Bone marrow (tissue), 2 donors: ENCODE data around the gene UBA3.

Source experiments
- DNase-seq, 2 donors: peaks; one replicate each; lab custom pipeline; 2025; lab: John Stamatoyannopoulos, UW

Gene UBA3

DNA sequence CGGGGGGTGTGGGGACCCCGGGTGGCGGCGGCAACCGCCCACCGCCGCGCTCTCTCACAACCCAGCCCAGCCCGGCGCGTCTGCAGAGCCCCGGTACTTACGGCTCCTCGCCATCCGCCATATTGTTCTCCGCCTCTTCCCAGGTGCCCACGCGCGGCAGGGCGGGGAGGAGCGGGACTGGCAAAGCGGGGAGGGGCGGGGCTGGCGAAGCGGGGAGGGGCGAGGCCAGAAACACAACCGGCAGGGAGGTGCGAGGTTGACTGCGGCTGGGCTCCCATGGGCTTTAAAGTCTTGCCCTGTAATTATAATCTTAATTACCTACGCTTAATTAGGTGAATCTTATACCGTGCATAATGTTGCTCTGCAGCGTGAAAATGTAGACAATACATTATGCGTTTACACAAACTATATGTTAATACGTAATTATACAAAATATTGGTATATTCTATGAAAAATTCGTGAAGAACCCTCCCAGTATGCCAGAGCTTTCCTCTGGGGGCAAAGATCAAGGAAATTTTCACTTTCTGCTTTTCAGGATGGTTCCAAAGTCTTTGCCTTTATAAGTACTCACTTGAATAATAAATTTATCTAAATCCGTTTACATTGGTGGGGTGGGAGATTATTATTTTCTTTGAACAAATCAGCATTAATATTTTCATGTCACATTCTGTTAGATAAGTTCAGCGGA lies at the start of gene UBA3:
Gene UBA3 (minus strand): TSS at position 133 of the 688 bp plus-strand sequence. CDS start 12 bp downstream, at position 121.
- peak; percentile 61 to 84 for DNase-seq

DNA sequence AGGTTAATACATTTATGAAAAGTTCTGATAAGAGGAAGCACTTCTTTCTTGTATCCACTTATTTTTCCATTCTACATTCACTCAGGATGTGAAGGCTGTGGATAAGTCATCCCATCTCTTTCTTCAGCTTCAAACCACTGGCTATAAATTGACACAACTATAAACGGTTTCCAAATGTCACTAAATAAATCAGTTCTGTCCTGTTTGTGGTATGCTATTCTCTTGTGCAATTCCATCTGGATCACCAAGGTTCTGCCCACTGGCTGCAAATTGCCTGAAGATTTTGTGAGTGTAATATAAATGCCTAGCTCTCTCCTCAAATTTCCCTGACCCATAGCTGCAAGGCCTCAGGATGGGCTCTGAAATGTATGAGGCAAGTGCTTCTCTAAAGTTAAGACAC lies 49.4 kb upstream of the UBA3 start:
- no peak for DNase-seq

DNA sequence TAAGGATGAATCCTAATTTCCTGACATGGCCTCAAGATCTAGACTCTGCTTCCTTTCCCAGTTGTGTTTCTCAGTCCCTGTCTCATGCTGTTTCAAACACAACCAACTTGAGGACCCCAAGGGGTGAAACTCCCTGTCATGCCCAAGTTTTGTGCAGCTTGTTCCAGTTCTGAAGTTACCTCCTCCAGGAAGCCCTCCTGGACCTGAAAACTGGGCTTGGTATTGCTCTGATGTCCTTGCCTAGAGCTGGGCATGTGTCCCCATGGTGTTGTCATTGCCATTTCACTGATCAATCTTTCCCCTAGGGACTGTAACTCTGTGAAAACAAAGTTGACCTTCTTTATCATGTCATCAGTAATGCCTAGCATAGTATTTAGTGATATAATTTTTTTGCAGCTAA lies 48.3 kb upstream of the UBA3 start:
- no peak for DNase-seq

DNA sequence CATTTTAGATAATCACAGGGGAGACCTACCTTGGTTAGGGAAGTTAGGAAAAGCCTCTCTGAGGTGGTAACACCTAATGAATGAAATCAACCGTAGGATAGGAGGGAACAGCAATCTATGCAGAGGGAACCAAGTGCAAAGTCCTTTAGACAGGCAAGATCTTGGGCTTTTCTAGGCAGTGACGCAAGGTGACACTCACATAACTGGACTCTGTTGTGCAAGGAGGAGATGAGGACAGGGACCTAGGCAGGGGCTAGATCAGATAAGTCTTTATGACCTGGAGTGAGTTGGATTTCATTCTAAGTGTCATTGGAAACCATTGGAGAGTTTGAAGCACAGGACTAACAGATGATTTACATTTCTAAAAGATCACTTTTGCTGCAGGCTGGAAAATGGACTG lies 46.8 kb upstream of the UBA3 start:
- DNase-seq = no peak

DNA sequence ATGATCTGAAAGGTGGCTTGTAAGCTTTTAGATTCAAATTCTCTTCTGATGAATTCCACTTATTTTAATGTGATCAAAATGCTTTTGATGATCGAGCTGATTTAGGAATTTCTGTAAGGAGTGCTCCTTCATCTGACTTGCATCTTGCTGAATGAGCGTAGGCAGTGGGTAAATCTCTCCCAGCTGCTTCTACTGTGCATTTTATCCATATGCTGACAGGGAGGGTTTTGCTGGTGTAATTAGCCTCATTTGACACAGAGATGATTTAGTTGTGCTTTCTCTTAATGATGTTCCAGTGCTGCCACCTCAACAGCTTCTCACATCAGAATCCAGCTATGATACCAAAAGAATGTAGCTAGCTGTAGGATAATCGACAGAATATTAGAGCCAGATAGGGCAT lies 46.1 kb upstream of the UBA3 start:
- DNase-seq = no peak

DNA sequence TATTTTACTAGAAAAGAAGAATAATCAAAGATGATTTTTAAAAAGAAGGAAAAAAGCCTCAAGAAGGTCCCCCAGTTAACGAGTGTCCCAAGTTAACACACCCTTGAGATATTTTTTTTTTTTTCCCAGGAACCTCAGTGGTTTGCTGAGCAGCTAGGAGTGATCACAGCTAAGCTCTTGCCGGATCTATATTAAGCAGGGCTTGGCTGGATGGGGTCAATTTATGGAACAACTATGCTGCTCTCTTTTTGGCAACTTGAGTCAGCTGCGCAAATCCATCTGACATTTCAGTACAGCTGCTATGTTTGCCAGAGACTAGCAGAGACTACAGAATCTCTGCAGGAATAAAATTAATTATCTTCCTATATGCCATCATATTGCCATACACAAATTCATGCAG lies 42.2 kb upstream of the UBA3 start, which contains the start of gene LMOD3:
Gene LMOD3 (minus strand): TSS at position 193 of the 400 bp plus-strand sequence. CDS start 209 bp downstream, outside the sequence.
- no peak for DNase-seq

DNA sequence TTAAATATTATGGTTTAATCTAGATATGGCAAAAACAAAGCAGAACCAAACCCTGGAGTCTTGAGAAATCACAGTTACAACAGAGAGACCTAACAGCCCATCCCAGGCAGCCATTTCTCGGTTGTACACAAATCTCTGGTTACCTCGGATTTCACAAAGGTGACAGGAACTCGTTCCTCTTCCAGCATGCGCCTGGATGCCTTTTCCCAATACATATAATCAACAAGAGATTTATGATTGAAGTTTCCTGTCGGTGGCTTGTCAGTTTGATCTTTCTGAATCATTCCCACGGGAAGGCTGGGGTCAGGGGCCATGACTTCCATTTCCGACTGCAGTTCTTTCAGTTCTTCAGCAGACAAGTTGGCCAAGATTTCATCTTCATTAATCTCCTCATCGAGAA lies 41.8 kb upstream of the UBA3 start:
- no peak for DNase-seq

DNA sequence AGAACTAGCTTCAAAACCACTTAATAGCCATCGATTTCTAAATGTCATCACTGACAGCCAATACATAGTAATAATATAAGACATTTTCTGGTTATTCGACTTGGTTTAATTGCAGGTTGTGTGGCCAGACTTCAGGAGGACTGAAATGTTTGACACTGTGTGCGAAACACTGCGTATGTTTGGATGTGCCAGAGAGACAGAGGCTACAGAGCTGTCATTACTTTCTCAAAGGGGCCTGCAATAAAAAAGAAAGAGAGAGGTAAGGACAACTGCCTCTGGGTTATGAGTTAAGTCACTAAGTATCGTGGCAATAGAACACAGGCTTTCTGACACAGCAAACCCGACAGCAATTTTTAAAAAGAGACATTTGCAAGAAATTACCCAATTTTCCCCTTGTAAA lies 41.3 kb upstream of the UBA3 start:
- no peak for DNase-seq

DNA sequence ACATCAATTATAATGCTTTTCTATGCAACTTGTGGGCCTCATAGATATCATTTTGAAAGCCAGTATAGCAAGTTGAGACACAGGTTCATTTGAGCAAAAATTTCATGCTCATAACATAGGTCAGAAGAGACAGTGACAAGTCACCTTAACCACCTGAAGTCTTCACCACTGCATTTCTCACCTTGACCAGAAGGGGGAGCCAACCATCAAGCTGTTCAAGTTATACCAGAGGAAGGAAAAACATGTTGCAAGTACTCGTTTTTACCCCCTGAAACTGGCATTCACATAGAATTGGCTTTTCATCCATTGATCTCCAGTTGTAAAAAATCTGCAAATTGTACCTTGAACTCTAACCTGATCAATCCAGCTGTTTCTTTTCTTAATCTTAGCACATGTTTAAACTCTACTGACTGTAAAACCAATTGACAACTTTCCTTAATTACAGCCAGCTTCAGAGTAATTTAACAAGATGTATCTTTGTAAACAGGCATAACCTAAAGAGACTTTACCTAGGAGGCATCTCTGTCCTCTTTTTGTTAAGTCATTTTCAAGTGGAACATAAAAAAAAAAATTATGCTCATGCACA lies 40.8 kb upstream of the UBA3 start:
- DNase-seq = peak; percentile 2 to 83

DNA sequence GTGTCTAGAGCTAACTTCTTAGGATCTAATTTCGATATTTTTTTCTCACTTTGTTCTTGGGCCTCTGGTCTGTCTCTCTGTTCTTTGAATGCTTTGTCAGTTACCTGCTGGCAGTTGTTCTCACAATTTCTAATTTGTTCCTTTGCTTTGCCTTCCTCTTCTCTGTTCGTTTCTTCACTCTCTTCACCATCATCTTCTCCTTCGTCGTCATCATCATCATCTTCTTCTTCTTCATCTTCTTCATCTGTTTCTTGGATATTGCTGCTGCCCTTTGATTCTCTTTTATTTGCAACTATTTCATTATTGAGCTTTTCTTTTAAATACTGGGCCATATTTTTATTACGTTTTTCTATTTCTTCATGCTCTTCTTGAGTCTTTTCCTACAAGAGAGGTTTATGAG lies 39.5 kb upstream of the UBA3 start:
- DNase-seq = no peak

DNA sequence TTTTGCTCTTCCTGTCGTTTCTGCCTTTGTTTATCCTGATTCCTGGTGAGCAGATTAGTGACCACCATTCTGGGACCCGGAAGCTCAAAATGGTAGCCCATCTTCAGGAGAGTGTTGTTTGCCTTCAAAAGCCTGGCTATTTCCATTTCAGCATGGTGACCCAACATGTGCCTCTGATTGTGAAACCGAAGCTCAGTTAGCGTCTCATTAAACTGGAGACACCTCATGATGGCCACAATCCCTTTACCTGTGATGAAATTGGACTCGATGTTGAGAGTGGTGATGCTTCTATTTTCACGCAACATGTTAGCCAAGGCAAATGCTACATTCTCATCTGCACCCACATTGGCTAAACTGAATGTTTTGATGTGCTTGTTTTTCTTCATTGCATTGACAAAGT lies 39.0 kb upstream of the UBA3 start:
- no peak for DNase-seq

DNA sequence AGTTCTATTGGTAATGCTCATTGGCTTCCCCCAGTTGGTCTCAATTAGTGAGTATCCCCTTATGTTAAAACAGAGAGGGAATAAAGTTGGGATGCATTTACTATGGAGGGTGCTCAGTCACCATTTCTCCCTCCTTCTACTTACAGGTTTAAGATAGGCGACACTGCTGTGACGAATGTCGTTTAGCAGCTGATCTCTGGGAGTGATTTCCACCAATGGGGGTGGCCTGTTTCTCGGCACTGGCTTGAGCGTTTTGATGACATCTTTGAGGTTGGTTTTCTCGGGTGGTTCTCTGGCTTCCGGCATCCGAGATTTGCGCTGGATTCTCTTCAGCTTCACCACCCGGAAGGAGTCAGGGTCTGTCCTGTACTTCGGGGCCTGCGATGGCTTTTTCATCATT lies 38.4 kb upstream of the UBA3 start:
- DNase-seq = no peak

DNA sequence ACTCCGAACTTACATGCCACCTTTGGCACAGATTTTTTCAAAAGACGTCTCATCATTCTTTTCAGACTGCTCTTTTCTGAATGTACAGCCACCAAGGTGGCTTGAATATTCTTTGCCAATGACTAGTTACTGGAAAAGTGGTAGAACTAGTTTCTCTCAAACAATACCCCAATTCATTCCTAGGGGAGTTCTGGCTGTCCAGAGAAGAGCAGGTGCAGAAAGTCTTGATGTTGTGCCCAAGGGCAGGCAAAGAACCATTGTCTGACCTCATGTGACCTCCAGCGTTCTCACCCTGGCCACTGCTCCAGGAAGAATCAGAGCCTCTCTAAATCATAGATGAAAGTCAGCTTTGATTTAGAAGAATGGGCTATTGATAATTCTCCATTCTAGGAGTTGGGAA lies 36.7 kb upstream of the UBA3 start:
- no peak for DNase-seq

DNA sequence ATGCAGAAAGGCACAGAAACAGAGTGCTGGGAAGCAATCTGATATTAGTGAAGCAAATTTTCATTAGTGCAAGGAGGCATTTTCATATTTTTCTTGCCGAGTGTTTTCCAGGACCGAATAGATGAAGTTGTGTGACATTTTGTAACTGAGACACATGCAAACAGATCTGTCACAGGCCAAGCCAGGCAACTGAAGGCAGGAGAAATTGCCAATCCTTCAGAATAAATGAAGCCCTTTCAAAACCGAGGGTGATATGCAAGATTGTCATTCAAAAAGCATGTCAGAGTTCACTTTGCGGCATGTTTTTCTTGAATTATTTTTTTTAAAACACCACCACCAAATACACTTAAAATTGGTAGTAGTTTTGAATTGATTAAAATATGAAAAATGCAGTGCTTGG lies 36.0 kb upstream of the UBA3 start:
- DNase-seq = no peak

DNA sequence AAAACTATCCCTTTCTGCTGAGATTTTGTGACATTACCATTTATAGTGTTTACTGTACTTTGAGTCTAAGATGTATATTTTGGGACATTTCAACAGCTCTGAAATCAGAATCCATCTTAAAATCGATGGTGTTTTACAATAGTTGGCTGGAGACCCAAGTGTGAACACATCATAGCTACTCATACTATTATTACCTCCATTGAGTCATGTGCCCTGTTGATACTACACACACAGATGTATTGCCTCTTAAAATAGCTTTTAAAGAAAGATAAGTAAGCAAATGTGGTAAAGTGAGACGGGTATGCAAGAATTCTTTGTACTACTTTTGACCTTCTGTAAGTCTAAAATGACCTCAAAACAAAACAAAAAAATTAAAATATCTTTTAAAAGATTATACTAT lies 35.6 kb upstream of the UBA3 start:
- DNase-seq = no peak

DNA sequence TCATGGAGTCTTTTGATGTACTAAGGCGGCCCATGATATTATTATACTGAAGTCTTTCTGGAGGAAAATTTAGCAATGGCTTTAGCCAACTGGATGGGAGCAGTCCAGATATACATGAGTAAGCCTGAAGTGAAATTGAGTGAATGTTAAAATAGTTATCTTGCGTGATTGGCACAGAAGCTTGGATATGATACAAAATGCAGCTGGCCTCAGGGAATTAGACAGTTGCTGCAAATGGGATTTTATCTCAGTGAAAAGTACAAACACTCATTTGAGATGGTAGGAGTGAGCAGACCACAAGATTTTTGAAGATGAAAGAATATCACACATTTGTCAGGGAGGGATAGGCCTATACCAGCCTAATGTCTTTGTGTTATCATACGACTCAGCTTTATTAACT lies 33.4 kb upstream of the UBA3 start:
- DNase-seq = no peak

DNA sequence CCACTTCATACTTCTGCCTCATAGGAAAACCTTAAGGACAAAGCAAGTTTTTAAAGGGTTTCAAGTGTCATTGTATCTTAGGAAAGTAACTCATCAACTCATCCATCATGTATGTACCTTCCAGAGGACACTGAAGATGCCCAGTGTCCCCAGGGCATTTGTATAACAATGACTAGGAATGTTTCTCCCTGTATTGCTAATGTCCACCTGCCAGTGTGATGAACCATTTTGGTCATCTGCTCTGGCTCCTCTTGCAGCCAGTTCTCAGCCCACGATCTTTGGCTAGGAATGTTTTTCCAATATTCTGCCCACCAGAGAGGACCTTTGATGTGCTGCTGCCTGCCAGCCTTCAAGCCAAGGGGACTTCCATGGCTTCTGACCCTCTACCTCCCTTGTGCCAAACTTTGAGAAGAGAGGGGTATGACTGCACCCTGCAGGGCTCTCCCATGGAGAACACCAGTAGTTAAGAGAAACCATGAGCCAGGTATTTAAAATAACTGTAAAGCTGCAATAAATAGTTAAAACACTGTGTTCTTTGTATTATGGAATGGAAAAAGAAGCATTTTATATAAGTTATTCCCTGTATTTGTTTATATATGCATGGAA lies 30.9 kb upstream of the UBA3 start:
- no peak for DNase-seq

DNA sequence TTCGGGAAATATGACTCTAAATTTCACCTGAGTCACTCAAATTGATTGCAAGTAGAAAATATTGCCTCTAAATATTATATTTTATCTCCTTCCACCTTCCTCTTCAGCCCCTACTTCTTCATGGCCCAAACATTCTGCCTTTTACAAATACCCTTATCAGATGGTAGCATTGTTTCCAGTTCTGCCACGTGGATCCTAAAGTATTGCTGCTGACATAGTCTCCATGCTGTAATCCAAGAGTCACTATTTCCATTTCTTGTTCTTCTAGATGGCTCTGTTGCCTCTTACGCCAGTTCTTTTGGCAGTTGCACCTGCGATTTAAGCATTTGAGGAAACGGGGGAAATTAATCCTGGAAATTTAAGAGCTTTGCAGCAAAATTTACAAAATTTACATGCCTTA lies 28.6 kb upstream of the UBA3 start:
- DNase-seq = no peak

DNA sequence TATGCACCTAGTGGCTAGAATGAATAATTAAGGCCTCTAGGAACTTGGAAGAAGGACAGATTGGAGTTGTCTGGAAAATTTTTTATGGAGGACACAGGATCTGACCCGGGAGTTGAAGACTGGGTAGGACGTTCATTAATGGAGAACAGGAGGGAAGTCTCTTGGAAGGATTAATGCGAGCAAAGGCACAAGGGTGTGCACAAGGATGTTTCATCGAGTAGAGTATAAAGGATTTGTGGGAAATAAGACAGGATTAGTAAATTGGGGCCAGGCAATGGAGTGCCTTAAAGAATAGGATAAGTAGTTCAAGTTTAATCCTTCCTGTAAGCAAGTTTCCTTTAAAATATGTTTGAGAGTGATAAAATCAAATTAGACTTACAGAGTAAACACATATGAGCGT lies 27.7 kb upstream of the UBA3 start:
- no peak for DNase-seq

DNA sequence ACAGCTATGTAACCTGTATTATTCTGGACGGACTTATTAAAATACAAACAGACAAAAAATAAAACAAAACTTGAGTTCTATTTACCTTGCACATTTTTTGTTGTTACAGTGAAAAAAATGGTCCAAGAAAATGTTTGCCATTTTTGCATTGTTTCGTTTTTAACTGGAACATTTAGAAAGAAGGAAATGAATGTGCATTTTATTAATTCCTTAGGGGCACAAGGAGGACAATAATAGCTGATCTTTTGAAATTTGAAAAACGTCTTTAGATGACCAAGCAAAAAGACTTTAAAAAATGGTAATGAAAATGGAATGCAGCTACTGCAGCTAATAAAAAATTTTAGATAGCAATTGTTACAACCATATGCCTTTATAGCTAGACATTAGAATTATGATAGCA lies 25.2 kb upstream of the UBA3 start:
- DNase-seq = no peak

DNA sequence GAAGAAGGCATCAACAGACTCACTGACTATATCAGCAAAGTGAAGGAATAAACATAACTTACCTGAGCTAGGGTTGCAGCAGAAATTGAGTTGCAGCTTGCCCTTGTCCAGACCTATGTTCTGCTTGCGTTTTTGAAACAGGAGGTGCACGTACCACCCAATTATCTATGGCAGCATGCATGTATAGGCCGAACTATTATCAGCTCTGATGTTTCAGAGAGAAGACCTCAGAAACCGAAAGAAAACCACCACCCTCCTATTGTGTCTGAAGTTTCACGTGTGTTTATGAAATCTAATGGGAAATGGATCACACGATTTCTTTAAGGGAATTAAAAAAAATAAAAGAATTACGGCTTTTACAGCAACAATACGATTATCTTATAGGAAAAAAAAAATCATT lies 24.4 kb upstream of the UBA3 start:
- DNase-seq = no peak

DNA sequence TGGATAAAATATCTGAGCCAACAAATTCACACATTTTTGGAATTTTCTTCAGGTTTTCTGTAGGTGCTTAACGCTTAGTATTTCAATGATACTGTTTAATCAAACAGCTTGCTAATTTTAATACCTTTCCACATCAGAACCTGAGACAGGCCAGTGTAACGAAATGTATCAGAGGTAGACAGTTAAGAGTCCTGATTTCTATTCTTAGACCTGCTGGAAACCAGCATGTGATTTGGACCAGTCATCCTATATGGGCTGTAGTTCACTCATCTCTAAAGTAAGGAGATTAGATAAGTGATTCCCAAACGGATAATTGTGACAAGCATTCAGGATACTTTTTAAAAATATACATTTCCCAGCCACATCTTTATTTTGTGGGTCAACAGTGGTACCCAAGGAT lies 23.0 kb upstream of the UBA3 start:
- DNase-seq = no peak

DNA sequence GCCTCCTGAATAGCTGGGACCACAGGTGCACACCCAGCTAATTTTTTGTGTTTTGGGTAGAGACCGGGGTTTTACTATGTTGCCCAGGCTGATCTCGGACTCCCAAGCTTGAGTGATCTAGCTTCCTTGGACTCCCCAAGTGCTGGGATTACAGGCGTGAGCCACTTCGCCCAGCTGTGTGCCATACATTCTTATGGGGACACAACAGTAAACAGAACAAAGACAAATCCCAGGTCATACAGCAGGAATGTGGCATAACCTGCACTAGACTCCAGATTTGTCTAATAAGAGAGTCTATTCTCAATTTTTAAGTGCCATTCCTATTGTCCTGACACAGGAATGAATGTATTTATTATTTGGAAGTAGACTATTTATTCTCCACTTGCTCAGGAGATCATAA lies 22.2 kb upstream of the UBA3 start:
- DNase-seq = no peak

DNA sequence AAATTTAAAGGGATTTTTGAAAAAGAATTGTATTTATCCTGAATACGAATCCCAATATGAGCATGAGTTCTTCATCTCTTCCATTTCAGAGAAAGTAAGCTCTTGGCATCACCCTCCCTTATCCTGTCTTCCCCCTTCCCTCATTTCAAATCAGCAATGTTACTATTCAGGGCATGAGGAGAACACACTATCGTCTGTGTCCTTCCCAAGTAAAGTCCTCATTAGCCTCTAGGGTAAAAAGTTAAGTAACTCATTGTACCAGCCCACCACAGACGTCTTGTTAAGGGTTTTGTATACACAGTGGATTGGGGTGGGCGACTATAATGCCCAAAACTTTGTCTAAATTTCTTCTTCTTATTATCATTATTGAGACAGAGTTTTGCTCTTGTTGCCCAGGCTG lies 19.4 kb upstream of the UBA3 start:
- no peak for DNase-seq
